ENCODE data around the gene C1orf141. TPM values are rescaled to one million over a fixed set of nuclear protein-coding genes. Genes with fewer than 3 reads are reported as not detected.

C1orf141 gene
- total RNA-seq, 1 experiment from 2014 or later = not detected

DNA sequence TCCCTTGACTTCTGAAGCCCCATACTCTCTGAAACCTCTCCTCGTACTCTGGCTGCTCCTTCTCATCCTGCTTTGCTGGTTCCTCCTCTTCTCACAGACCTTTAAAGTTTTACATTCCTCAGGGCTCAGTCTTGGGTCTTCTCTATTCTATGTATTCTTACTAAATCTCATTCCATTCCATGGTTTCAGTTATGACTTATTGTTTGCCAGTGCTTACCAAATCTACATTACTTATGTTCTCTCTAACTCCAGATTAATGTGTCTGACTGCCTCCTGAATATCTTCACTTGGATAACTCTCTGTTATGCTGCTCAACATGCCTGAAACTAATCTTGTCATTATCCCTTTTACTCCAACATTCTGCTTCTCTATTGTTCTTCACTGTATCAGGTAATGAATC is 75.4 kb downstream of the C1orf141 start:
- Mint-ChIP-seq H3K27me3 (ENCODE audit: unreplicated experiment) (peaks cover 5% of the 10 kb centered on the region), H3K27ac (ENCODE audit: unreplicated experiment) (no peak overlapping the region), H3K36me3 (ENCODE audit: insufficient read depth, unreplicated experiment) (peaks cover 2% of the 10 kb centered on the region), H3K4me1 (ENCODE audit: low read depth, unreplicated experiment) (peaks cover 27% of the 10 kb centered on the region), H3K4me3 (ENCODE audit: low read depth, unreplicated experiment) (no peak overlapping the region), H3K9me3 (ENCODE audit: low read depth, unreplicated experiment) (no peaks in the 10 kb centered on the region)
- TF ChIP-seq, protein P1, sequence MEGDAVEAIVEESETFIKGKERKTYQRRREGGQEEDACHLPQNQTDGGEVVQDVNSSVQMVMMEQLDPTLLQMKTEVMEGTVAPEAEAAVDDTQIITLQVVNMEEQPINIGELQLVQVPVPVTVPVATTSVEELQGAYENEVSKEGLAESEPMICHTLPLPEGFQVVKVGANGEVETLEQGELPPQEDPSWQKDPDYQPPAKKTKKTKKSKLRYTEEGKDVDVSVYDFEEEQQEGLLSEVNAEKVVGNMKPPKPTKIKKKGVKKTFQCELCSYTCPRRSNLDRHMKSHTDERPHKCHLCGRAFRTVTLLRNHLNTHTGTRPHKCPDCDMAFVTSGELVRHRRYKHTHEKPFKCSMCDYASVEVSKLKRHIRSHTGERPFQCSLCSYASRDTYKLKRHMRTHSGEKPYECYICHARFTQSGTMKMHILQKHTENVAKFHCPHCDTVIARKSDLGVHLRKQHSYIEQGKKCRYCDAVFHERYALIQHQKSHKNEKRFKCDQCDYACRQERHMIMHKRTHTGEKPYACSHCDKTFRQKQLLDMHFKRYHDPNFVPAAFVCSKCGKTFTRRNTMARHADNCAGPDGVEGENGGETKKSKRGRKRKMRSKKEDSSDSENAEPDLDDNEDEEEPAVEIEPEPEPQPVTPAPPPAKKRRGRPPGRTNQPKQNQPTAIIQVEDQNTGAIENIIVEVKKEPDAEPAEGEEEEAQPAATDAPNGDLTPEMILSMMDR (IDR thresholded peaks at IDR 0.05; ENCODE audit: unreplicated experiment) = no peak
- no TSS peak for BruUV-seq (replicated peaks)
- CTCF ChIA-PET = no interaction called here
- DNase-seq = no peak
- intact Hi-C loops (cut with micrococcal nuclease; ENCODE audit: unreplicated experiment) = no loop called here

DNA sequence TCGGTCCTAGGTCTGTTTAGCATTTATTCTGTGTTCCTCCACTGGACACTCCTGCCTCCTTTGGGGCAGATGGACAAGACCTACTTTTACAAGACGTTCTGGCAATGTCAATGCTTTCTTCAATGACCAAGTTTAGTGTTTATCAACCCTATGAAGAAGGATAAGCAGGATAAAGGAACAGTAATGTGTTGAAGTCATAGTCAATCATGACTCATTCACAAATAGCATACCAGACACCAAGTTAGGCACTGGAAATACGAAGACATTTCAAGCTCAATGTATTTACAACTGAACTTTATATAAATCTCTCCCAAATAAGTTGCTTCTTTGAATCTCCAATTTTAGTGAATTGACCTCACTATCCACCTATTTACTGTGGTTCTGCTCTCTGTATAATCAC is 76.0 kb downstream of the C1orf141 start:
- intact Hi-C loops (cut with micrococcal nuclease; ENCODE audit: unreplicated experiment) = no loop called here
- H3K4me3 Mint-ChIP-seq (ENCODE audit: low read depth, unreplicated experiment) = no peak overlapping the region
- H3K36me3 Mint-ChIP-seq (ENCODE audit: insufficient read depth, unreplicated experiment) = peaks cover 8% of the 10 kb centered on the region
- no peak for DNase-seq
- peaks cover 27% of the 10 kb centered on the region for H3K4me1 Mint-ChIP-seq (ENCODE audit: low read depth, unreplicated experiment)
- no TSS peak for BruUV-seq (replicated peaks)
- CTCF ChIA-PET = no interaction called here
- no peaks in the 10 kb centered on the region for H3K9me3 Mint-ChIP-seq (ENCODE audit: low read depth, unreplicated experiment)
- H3K27me3 Mint-ChIP-seq (ENCODE audit: unreplicated experiment) = no peaks in the 10 kb centered on the region
- TF ChIP-seq, protein P1 (IDR thresholded peaks at IDR 0.05; ENCODE audit: unreplicated experiment) = no peak
- H3K27ac Mint-ChIP-seq (ENCODE audit: unreplicated experiment) = no peak overlapping the region

- no TSS peak for BruUV-seq (replicated peaks)
- H3K4me1 Mint-ChIP-seq (ENCODE audit: low read depth, unreplicated experiment) = peaks cover 27% of the 10 kb centered on the region
- no peaks in the 10 kb centered on the region for H3K9me3 Mint-ChIP-seq (ENCODE audit: low read depth, unreplicated experiment)
- no peaks in the 10 kb centered on the region for H3K27me3 Mint-ChIP-seq (ENCODE audit: unreplicated experiment)
- H3K27ac Mint-ChIP-seq (ENCODE audit: unreplicated experiment) = no peak overlapping the region
- DNase-seq = no peak
- CTCF ChIA-PET = no interaction called here
- H3K4me3 Mint-ChIP-seq (ENCODE audit: low read depth, unreplicated experiment) = no peak overlapping the region
- peaks cover 13% of the 10 kb centered on the region for H3K36me3 Mint-ChIP-seq (ENCODE audit: insufficient read depth, unreplicated experiment)
- intact Hi-C loops (cut with micrococcal nuclease; ENCODE audit: unreplicated experiment) = no loop called here
- TF ChIP-seq, protein P1 (IDR thresholded peaks at IDR 0.05; ENCODE audit: unreplicated experiment) = no peak
Observed at GRCh38 chr1:67058242-67058641, 76.5 kb downstream of the C1orf141 start.

DNA sequence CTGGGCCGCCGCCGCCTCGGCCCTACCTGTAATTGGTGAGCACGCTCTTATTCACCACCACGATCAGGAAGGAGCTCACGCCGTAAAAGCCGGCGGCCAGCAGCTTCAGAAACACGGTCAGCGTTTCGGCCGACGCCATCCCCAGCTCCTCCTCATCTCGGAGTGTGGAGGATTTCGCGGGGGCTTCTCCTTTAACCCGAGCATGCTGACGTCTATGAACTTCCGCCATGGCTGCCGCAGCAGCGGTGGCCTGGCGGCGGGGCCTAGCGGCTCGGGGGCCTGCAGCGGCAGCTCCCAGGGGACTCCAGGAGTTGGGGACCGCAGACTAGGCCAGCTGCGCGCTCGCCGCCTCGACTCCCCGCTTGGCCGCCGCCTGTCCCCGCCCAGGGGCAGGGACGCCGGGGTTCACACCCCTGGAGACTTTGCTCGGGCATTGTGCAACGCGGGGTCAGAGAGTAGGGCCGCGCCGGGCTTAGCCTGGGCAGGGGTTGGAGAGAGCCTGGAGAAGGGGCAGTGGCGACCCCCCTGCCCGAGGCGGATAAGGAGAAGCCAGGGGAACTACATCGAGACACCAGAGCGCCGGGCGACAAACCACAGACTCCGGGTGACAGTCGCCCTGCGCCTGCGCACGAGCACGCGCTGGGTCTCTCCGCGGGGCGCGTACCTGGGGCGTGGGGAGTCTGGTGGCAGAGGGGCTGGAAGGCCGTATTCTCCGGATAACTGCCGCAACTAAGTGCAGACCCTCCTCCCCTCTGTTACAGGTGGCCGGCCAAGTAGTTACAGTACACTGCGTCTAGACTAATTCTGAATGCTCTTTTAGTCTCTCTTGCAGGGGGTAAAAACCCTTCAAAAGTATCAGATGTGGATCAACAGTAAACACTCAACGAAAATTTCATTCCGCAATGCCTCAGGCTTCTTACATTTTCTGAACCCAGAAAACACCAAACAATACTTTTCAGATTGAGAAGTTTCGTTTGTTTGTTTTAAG is 80.7 kb downstream of the C1orf141 start, which contains the start of gene SLC35D1:
SLC35D1 (minus strand) TSS at position 364 of the 988 bp plus-strand sequence; CDS start at position 229, 135 bp downstream.
- TF ChIP-seq, protein P1 (IDR thresholded peaks at IDR 0.05; ENCODE audit: unreplicated experiment) = no peak
- DNase-seq = peak; percentile 68
- H3K9me3 Mint-ChIP-seq (ENCODE audit: low read depth, unreplicated experiment) = no peaks in the 10 kb centered on the region
- H3K4me1 Mint-ChIP-seq (ENCODE audit: low read depth, unreplicated experiment) = peaks cover 21% of the 10 kb centered on the region
- peak within 1 kb of the TSS; percentile 72 for H3K4me3 Mint-ChIP-seq (ENCODE audit: low read depth, unreplicated experiment)
- H3K27me3 Mint-ChIP-seq (ENCODE audit: unreplicated experiment) = no peaks in the 10 kb centered on the region
- peak within 1 kb of the TSS; percentile 65 for H3K27ac Mint-ChIP-seq (ENCODE audit: unreplicated experiment)
- H3K36me3 Mint-ChIP-seq (ENCODE audit: insufficient read depth, unreplicated experiment) = peaks cover 18% of the 10 kb centered on the region
- CTCF ChIA-PET = interaction anchor here (0.9 kb wide), 1 partner anchor 95 kb away, joined by 9 read pairs; no protein-coding TSS in a partner anchor
- intact Hi-C loops (cut with micrococcal nuclease; ENCODE audit: unreplicated experiment) = loop anchor here (5.0 kb wide), 3 partner anchors 57 to 83 kb away; no protein-coding TSS in a partner anchor
- no TSS peak for BruUV-seq (replicated peaks)

Measured in Calu3 (cell line).